ENCODE measurements around the gene ASXL1. TPM values are rescaled to one million over a fixed set of nuclear protein-coding genes. Genes with fewer than 3 reads are reported as not detected.

The ASXL1 gene
- total RNA-seq, 1 experiment from 2014 or later = 22.7 TPM

- no peak for TF ChIP-seq FOXP4 (CRISPR knock-in tag; IDR thresholded peaks at IDR 0.05)
Observed at GRCh38 chr20:32468860-32469259, 110.7 kb downstream of the ASXL1 start (continued).

GRCh38 chr20:32470025-32470861 is 112.1 kb downstream of the ASXL1 start:
- Mint-ChIP-seq H3K27me3 (ENCODE audit: low read depth) (no peaks in the 10 kb centered on the region), H3K9me3 (no peaks in the 10 kb centered on the region), H3K27ac (peak overlapping the region; percentile 92), H3K4me1 (peaks cover 19% of the 10 kb centered on the region), H3K36me3 (0 out of 2 replicates have a peak, but pooled peaks cover 3% of the 10 kb centered on the region), H3K4me3 (no peak overlapping the region)
- ATAC-seq = peak; percentile 69
- POLR2A ChIA-PET = no interaction called here
- CTCF ChIA-PET = interaction anchor here (1.0 to 1.7 kb wide), 6 partner anchors 10 to 183 kb away, joined by 3 to 11 read pairs (median 6); no protein-coding TSS in a partner anchor
- DNase-seq (ENCODE audit: low spot score) = peak; percentile 67
- TF ChIP-seq ZBTB21 (CRISPR knock-in tag; IDR thresholded peaks at IDR 0.05; ENCODE audit: borderline replicate concordance) (no peak), TP53 (CRISPR knock-in tag; IDR thresholded peaks at IDR 0.05) (no peak), MAX (CRISPR knock-in tag; IDR thresholded peaks at IDR 0.05) (0 out of 2 replicates have a peak, but pooled peaks have one; percentile 27), ZNF281 (CRISPR knock-in tag; IDR thresholded peaks at IDR 0.05) (0 out of 2 replicates have a peak, but pooled peaks have one; percentile 11), FOXP4 (CRISPR knock-in tag; IDR thresholded peaks at IDR 0.05) (0 out of 2 replicates have a peak, but pooled peaks have one; percentile 36), FOXJ3 (CRISPR knock-in tag; IDR thresholded peaks at IDR 0.05; ENCODE audit: borderline replicate concordance) (no peak), ESRRA (CRISPR knock-in tag; IDR thresholded peaks at IDR 0.05; ENCODE audit: borderline replicate concordance) (no peak), AR (CRISPR knock-in tag; IDR thresholded peaks at IDR 0.05) (no peak), MLX (CRISPR knock-in tag; IDR thresholded peaks at IDR 0.05) (no peak), MXD4 (CRISPR knock-in tag; IDR thresholded peaks at IDR 0.05; ENCODE audit: borderline replicate concordance) (no peak), CDX4 (CRISPR knock-in tag; IDR thresholded peaks at IDR 0.05; ENCODE audit: borderline replicate concordance) (no peak), ZSCAN18 (CRISPR knock-in tag; IDR thresholded peaks at IDR 0.05) (no peak), STAT6 (CRISPR knock-in tag; conservative IDR thresholded peaks at IDR 0.05; ENCODE audit: low read depth) (no peak), USF2 (CRISPR knock-in tag; IDR thresholded peaks at IDR 0.05) (no peak), TEAD1 (CRISPR knock-in tag; IDR thresholded peaks at IDR 0.05) (no peak)
